NCI-H128 (cell line): ENCODE measurements around the gene TTC9.

Experiments
- DNase-seq: peaks from one replicate; lab custom pipeline; 2025; ENCODE audit not compliant: unreplicated experiment; lab: John Stamatoyannopoulos, UW

Gene TTC9

GRCh38 chr14:70711451-70711850 is 69.7 kb downstream of the TTC9 start:
- no peak for DNase-seq

GRCh38 chr14:70713096-70713495 is 71.4 kb downstream of the TTC9 start:
- no peak for DNase-seq

GRCh38 chr14:70713511-70713916 is 71.8 kb downstream of the TTC9 start:
- DNase-seq = no peak

GRCh38 chr14:70714055-70714550 is 72.4 kb downstream of the TTC9 start:
- DNase-seq = peak; percentile 49

- DNase-seq = no peak
These were observed 74.8 kb downstream of the TTC9 start for GRCh38 chr14:70716483-70716882.

GRCh38 chr14:70716958-70717357 is 75.2 kb downstream of the TTC9 start:
- no peak for DNase-seq

GRCh38 chr14:70718383-70719118 is 76.8 kb downstream of the TTC9 start:
- no peak for DNase-seq

GRCh38 chr14:70721542-70721941 is 79.8 kb downstream of the TTC9 start:
- no peak for DNase-seq

GRCh38 chr14:70722418-70722817 is 80.7 kb downstream of the TTC9 start:
- DNase-seq = no peak

- DNase-seq = no peak
These were observed 81.6 kb downstream of the TTC9 start for GRCh38 chr14:70723276-70723675.

- no peak for DNase-seq
These were observed 82.4 kb downstream of the TTC9 start for GRCh38 chr14:70724110-70724509.

- DNase-seq = no peak
These were observed 83.2 kb downstream of the TTC9 start for GRCh38 chr14:70724944-70725343.
